Adipose tissue (tissue), 3 donors: Measurements from ENCODE around the gene DGKI. TPM values are rescaled to one million over a fixed set of nuclear protein-coding genes. Genes with fewer than 3 reads are reported as not detected.

Experiments used
- H3K27ac ChIP-seq: one replicate; pipeline ENCODE4 v1.5.1; 2013; ENCODE audit warnings: low read depth, low read length
- WGBS, 3 donors: extraction: QIAGEN DNeasy Blood & Tissue Kit; methylation state at CpG; one replicate each; pipeline ENCODE4 v1.1.7; 2013; 5-methylcytosine and 5-hydroxymethylcytosine counted together
- polyA plus RNA-seq, 3 donors: library from polyadenylated mRNA; stranded (reverse); fragments of 200-250 nt; gene quantifications; one replicate each; pipeline ENCODE4 v1.2.3, GENCODE V29; 2013
- donor health status: healthy with polysubstance abuse.
- donor health status: Bipolar disorder and iron deficiency.
- donor health status: healthy.

Gene DGKI
- polyA plus RNA-seq, 3 donors: 0.03 to 0.22 (median 0.21) TPM

DNA sequence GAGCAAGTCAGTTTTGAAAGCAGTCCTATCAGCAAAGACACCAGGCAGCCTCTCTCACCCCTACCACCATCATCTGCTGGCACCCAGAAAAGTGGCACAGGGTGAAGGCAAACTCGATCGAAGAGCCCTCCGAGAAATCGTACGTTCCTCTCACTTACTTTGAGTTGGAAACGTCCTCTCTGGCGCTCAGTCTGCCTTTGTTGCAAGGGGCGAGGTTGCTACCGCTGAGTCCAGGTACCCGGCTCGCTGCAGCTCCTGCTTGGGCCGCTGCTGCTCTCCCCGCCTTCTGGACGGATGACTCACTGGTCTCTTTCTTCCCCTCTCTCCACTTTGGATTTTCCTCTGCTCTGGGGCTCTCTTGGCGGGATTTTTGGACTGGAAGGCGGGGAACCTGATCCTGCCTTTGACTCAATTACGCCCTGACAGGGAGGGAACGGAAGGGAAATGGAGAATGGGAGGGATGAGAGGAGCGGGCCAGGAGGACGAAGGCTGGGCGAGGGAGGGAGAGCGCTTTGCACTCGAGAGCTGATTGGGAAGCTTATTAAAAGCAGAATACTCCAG is 503.4 kb downstream of the DGKI start, which contains the start of gene PTN:
Gene PTN, minus strand, starts transcription at position 453 of the 561 bp plus-strand sequence. CDS start 88,760 bp downstream, outside the sequence.
- 2 to 3% (median 3%) methylated on average over 23 of the region's 23 CpGs for WGBS, 3 donors
- no peak within 1 kb of the TSS for H3K27ac ChIP-seq

GRCh38 chr7:137342828-137343261 is 503.9 kb downstream of the DGKI start:
- no peak overlapping the region for H3K27ac ChIP-seq
- 10 to 24% (median 20%) methylated on average over 5 of the region's 5 CpGs for WGBS, 3 donors

- 43 to 83% (median 81%) methylated on average over 3 of the region's 3 CpGs for WGBS, 3 donors
- H3K27ac ChIP-seq: no peak overlapping the region
These were observed 504.5 kb downstream of the DGKI start for GRCh38 chr7:137342265-137342664.

GRCh38 chr7:137337902-137338301 is 508.9 kb downstream of the DGKI start:
- 51 to 70% (median 69%) methylated on average over 2 of the region's 2 CpGs for WGBS, 3 donors
- no peak overlapping the region for H3K27ac ChIP-seq

DNA sequence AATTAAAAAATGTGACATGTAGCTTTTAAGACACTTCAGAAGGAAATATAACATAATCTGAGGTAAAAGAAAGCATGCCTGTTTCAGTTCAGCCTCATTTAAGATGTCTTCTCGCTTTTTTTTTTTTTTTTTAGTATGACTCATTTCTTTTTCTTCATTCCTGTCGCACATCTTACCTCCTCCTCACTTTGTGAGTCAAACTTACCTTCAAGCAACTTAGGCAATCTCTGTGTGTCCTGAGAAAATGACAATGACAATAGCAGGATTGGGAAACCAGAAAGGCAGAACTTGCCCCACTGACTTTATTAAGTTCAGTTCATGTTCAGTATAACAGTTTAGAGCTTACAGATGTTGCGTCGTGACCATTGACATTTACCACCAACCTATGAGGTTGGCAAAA is 511.0 kb downstream of the DGKI start:
- WGBS, 3 donors: 86 to 88% (median 88%) methylated on average over 4 of the region's 4 CpGs
- H3K27ac ChIP-seq: no peak overlapping the region

DNA sequence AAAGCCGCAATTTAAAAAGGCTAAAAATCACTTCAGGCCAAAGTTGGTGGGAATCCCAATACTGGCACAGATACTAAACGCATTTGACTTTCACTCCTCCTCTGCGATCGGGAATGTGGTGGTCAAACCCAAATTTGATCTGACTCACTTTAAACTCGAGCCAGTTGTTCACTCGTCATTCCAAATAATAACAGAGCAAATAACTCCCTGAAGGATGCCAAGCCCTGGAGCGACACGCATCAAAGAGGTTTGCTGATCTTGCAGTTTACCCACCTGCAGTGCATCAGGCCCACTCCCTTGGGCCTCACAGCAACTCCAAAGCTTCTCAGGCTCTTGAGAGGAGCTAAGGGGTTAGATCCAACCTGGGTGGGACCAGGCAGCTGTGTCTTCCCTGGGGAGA is 515.4 kb downstream of the DGKI start:
- 42 to 57% (median 56%) methylated on average over 8 of the region's 8 CpGs for WGBS, 3 donors
- H3K27ac ChIP-seq: no peak overlapping the region

Other genes starting within 250 kb of the DGKI start
- gene CREB3L2, start 155.1 kb upstream of the DGKI start, polyA plus RNA-seq: 10 to 100 TPM in 2 of 3 donors, 1 to 10 TPM in 1; 7.9 to 14.1 (median 11.5) TPM
- not detected for gene AKR1D1, start 229.5 kb upstream of the DGKI start, polyA plus RNA-seq